HCT116 (cell line): Measurements from ENCODE around the gene LHX8. TPM values are rescaled to one million over a fixed set of nuclear protein-coding genes. Genes with fewer than 3 reads are reported as not detected.

Experiments
- ATAC-seq: fragments of 200-7000 bp; cut with Tn5 transposase; 2 replicates; pipeline ENCODE4 v1.9.1; 2020; ENCODE audit warnings: mild to moderate bottlenecking, moderate library complexity
- BruUV-seq: library from RNA; stranded (reverse); fragments of 400-500 nt; replicated peaks from 2 replicates; lab custom pipeline; 2021; lab: Mats Ljungman, UMichigan
- CTCF ChIA-PET: fragments of 300-600 bp; sonication (Branson Sonifier 250); formaldehyde crosslinking; loops from one replicate; lab custom pipeline; 2021; ENCODE audit warnings: antibody characterized with exemption; lab: Charles Lee
- POLR2A ChIA-PET: fragments of 300-600, 350-600 bp; sonication (Branson Sonifier 250); formaldehyde crosslinking; loops from one replicate; lab custom pipeline; 2021; ENCODE audit warnings: antibody characterized with exemption; lab: Charles Lee
- RAD21 ChIA-PET, 2 experiments: fragments of 300-600 bp; sonication (Branson Sonifier 250); formaldehyde crosslinking; loops; one replicate each; lab custom pipeline; 2023; ENCODE audit warnings: low total read pairs in 2 of 2; ENCODE audit not compliant: uncharacterized antibody in 2 of 2, unreplicated experiment in 2 of 2, low non-redundant PET in 1 of 2; lab: Charles Lee
- DNase-seq: peaks from one replicate; pipeline ENCODE4 v3.0.0-alpha.2; 2010; ENCODE audit warnings: low read depth, low spot score
- H2AFZ ChIP-seq: fragments of 200-600 bp; shearing (Covaris generic), sonication (generic); 2 replicates; pipeline ENCODE4 v1.6.1; 2017; ENCODE audit warnings: low read depth, mixed run types, mixed read lengths, antibody characterized with exemption, low read length; ENCODE audit not compliant: poor library complexity, severe bottlenecking
- H3K27ac ChIP-seq: 2 replicates; pipeline ENCODE4 v1.5.1; 2012; ENCODE audit warnings: low read depth, low read length
- H3K27me3 ChIP-seq: fragments of 200-600 bp; sonication (generic); 2 replicates; pipeline ENCODE4 v1.6.1; 2016; ENCODE audit warnings: mixed run types, low read length, mixed read lengths; ENCODE audit not compliant: insufficient read depth
- H3K36me3 ChIP-seq, 2 experiments: fragments of 200-500 bp in 1 of 2; fragments of 200-600 bp in 1 of 2; sonication (Bioruptor generic) in 1 of 2; sonication (generic) in 1 of 2; 2 replicates each; pipeline versions ENCODE4 v1.5.1 to v1.6.1; 2014 to 2016; ENCODE audit warnings: low read length in 2 of 2, inconsistent platforms in 1 of 2, mixed read lengths in 1 of 2, mixed run types in 1 of 2; ENCODE audit not compliant: insufficient read depth in 2 of 2, control insufficient read depth in 1 of 2
- H3K4me1 ChIP-seq, 2 experiments: fragments of 200-600 bp in 1 of 2; sonication (generic) in 1 of 2; 2 replicates each; pipeline versions ENCODE4 v1.5.1 to v1.6.1; 2012 to 2017; ENCODE audit warnings: low read length in 2 of 2, inconsistent platforms in 1 of 2, mild to moderate bottlenecking in 1 of 2, mixed read lengths in 1 of 2, mixed run types in 1 of 2, moderate library complexity in 1 of 2; ENCODE audit not compliant: insufficient read depth in 2 of 2, control insufficient read depth in 1 of 2
- H3K4me2 ChIP-seq: fragments of 200-600 bp; sonication (generic); 2 replicates; pipeline ENCODE4 v1.6.1; 2017; ENCODE audit warnings: mixed run types, low read length, mixed read lengths
- H3K4me3 ChIP-seq, 2 experiments: fragments of 200-600 bp in 1 of 2; sonication (generic) in 1 of 2; replicated peaks in 1 of 2; 2 replicates each; pipeline ENCODE4 v1.5.1; 2011 to 2016; ENCODE audit warnings: low read length in 2 of 2, control low read depth in 1 of 2, low read depth in 1 of 2, mild to moderate bottlenecking in 1 of 2, mixed read lengths in 1 of 2, mixed run types in 1 of 2
- H3K79me2 ChIP-seq: fragments of 200-600 bp; sonication (generic); 2 replicates; pipeline ENCODE4 v1.6.1; 2017; ENCODE audit warnings: mild to moderate bottlenecking, mixed run types, low read length, moderate library complexity, mixed read lengths; ENCODE audit not compliant: insufficient read depth
- H3K9ac ChIP-seq: fragments of 200-600 bp; sonication (generic); 2 replicates; pipeline ENCODE4 v1.6.1; 2016; ENCODE audit warnings: low read length, mixed read lengths
- H3K9me2 ChIP-seq: fragments of 200-600 bp; sonication (generic), shearing (Covaris generic); 2 replicates; pipeline ENCODE4 v1.6.1; 2017; ENCODE audit warnings: mixed run types, mild to moderate bottlenecking, moderate library complexity; ENCODE audit not compliant: insufficient read depth
- H3K9me3 ChIP-seq, 2 experiments: fragments of 200-500 bp in 1 of 2; fragments of 200-600 bp in 1 of 2; sonication (Bioruptor generic) in 1 of 2; sonication (generic) in 1 of 2; 2 replicates each; pipeline ENCODE4 v1.6.1; 2014 to 2017; ENCODE audit warnings: low read length in 2 of 2, mixed read lengths in 2 of 2, inconsistent platforms in 1 of 2, low read depth in 1 of 2, mild to moderate bottlenecking in 1 of 2, mixed run types in 1 of 2, moderate library complexity in 1 of 2; ENCODE audit not compliant: control insufficient read depth in 1 of 2, insufficient read depth in 1 of 2
- H4K20me1 ChIP-seq: fragments of 200-600 bp; sonication (generic), shearing (Covaris generic); 2 replicates; pipeline ENCODE4 v1.6.1; 2017; ENCODE audit warnings: mixed run types, mild to moderate bottlenecking, moderate library complexity; ENCODE audit not compliant: insufficient read depth
- ATF3 ChIP-seq: IDR thresholded peaks from 2 replicates; pipeline ENCODE4 v1.6.1; 2012
- CBX3 ChIP-seq: IDR thresholded peaks from 2 replicates; pipeline ENCODE4 v1.6.1; 2012; ENCODE audit warnings: low read depth
- CEBPB ChIP-seq: IDR thresholded peaks from 2 replicates; pipeline ENCODE4 v1.6.1; 2012; ENCODE audit warnings: low read depth
- CTCF ChIP-seq, 3 experiments: fragments of 200-600 bp in 1 of 3; sonication (generic) in 1 of 3; IDR thresholded peaks in 2 of 3; conservative IDR thresholded peaks in 1 of 3; 2 replicates each; pipeline ENCODE4 v1.5.1; 2012 to 2017; ENCODE audit warnings: low read depth in 2 of 3, low read length in 2 of 3, antibody characterized with exemption in 1 of 3, borderline replicate concordance in 1 of 3, control low read depth in 1 of 3, mild to moderate bottlenecking in 1 of 3, mixed read lengths in 1 of 3, mixed run types in 1 of 3, moderate library complexity in 1 of 3; ENCODE audit not compliant: insufficient read depth in 1 of 3
- EGR1 ChIP-seq: IDR thresholded peaks from 2 replicates; pipeline ENCODE4 v1.6.1; 2012; ENCODE audit warnings: low read depth
- ELF1 ChIP-seq: IDR thresholded peaks from 2 replicates; pipeline ENCODE4 v1.6.1; 2012; ENCODE audit warnings: low read depth, borderline replicate concordance
- EZH2 ChIP-seq: fragments of 200-600 bp; sonication (generic); IDR thresholded peaks from 2 replicates; pipeline ENCODE4 v1.6.1; 2017; ENCODE audit warnings: antibody characterized with exemption, mixed run types
- EZH2phosphoT487 ChIP-seq: fragments of 200-600 bp; IDR thresholded peaks from 2 replicates; pipeline ENCODE4 v1.6.1; 2018; ENCODE audit warnings: antibody characterized with exemption, borderline replicate concordance
- FOSL1 ChIP-seq: IDR thresholded peaks from 2 replicates; pipeline ENCODE4 v1.6.1; 2012; ENCODE audit warnings: low read depth
- JUND ChIP-seq: IDR thresholded peaks from 2 replicates; pipeline ENCODE4 v1.6.1; 2012
- POLR2AphosphoS5 ChIP-seq: IDR thresholded peaks from 2 replicates; pipeline ENCODE4 v1.6.1; 2011; ENCODE audit warnings: mild to moderate bottlenecking, low read depth, low read length, moderate library complexity
- REST ChIP-seq: IDR thresholded peaks from 2 replicates; pipeline ENCODE4 v1.6.1; 2012; ENCODE audit warnings: low read depth
- SIN3A ChIP-seq: IDR thresholded peaks from 2 replicates; pipeline ENCODE4 v1.6.1; 2012; ENCODE audit warnings: low read depth
- SP1 ChIP-seq: IDR thresholded peaks from 2 replicates; pipeline ENCODE4 v1.6.1; 2012; ENCODE audit warnings: low read depth
- SRF ChIP-seq: IDR thresholded peaks from 2 replicates; pipeline ENCODE4 v1.6.1; 2012; ENCODE audit warnings: low read depth
- TCF7L2 ChIP-seq: IDR thresholded peaks from 2 replicates; pipeline ENCODE4 v1.7.0; 2011; ENCODE audit warnings: borderline replicate concordance, inconsistent platforms; ENCODE audit not compliant: insufficient read depth, insufficient read length; ENCODE audit errors: extremely low read depth
- YY1 ChIP-seq: IDR thresholded peaks from 2 replicates; pipeline ENCODE4 v1.6.1; 2011; ENCODE audit warnings: low read length, low read depth, moderate library complexity, mild to moderate bottlenecking; ENCODE audit not compliant: insufficient replicate concordance; ENCODE audit errors: extremely low read depth
- ZBTB33 ChIP-seq: IDR thresholded peaks from 2 replicates; pipeline ENCODE4 v1.6.1; 2011; ENCODE audit warnings: mild to moderate bottlenecking, low read length, moderate library complexity; ENCODE audit not compliant: insufficient replicate concordance; ENCODE audit errors: extremely low read depth
- ZFX ChIP-seq: fragments of 450-650 bp; IDR thresholded peaks from 2 replicates; pipeline ENCODE4 v1.6.1; 2017
- ZNF274 ChIP-seq: fragments of 200-500 bp; sonication (Bioruptor generic); IDR thresholded peaks from 2 replicates; pipeline ENCODE4 v1.6.1; 2014; ENCODE audit warnings: mild to moderate bottlenecking, low read depth, low read length, inconsistent platforms
- intact Hi-C: fragments of 100-400 bp; cut with micrococcal nuclease; formaldehyde crosslinking; loops from 2 replicates; pipeline ENCODE4 v1.10.0; 2022
- total RNA-seq: library from RNA; stranded (reverse); gene quantifications from one replicate; pipeline ENCODE4 v1.2.1, GENCODE V29; 2021; ENCODE audit not compliant: unreplicated experiment

The LHX8 gene
- total RNA-seq, 1 experiment from 2014 or later, result not detected

GRCh38 chr1:75159154-75159553, 25.0 kb downstream of the LHX8 start:
- BruUV-seq, result no TSS peak
- no peak overlapping the region for H3K27ac ChIP-seq
- ATAC-seq, result no peak
- H3K9ac ChIP-seq, result no peak overlapping the region
- intact Hi-C loops, result no loop called here
- no peaks in the 10 kb centered on the region for H3K79me2 ChIP-seq
- TF ChIP-seq CBX3, result no peak
- no peak for TF ChIP-seq SP1
- no peak for TF ChIP-seq EGR1
- TF ChIP-seq SRF, result no peak
- TF ChIP-seq TCF7L2, result no peak
- no peak for TF ChIP-seq ZNF274
- no peak for TF ChIP-seq FOSL1
- TF ChIP-seq CTCF (IDR thresholded peaks at IDR 0.05 in 2 of 3, conservative IDR thresholded peaks at IDR 0.05 in 1 of 3; ENCODE audit: borderline replicate concordance in 1 of 3, insufficient read depth in 1 of 3, low read depth in 2 of 3, low read length in 2 of 3), result no peak
- TF ChIP-seq ELF1, result no peak
- TF ChIP-seq EZH2, result no peak
- TF ChIP-seq ZFX, result no peak
- no peak for TF ChIP-seq SIN3A
- TF ChIP-seq ZBTB33, result no peak
- TF ChIP-seq JUND, result no peak
- no peak for TF ChIP-seq YY1
- no peak for TF ChIP-seq REST
- no peak for TF ChIP-seq EZH2phosphoT487
- no peak for TF ChIP-seq POLR2AphosphoS5
- no peak for TF ChIP-seq CEBPB
- TF ChIP-seq ATF3, result no peak
- H3K4me1 ChIP-seq, result no peaks in the 10 kb centered on the region
- no peak for DNase-seq
- no peak overlapping the region for H3K4me2 ChIP-seq
- no peak overlapping the region for H3K4me3 ChIP-seq
- H3K36me3 ChIP-seq, result no peaks in the 10 kb centered on the region
- H3K9me2 ChIP-seq, result no peaks in the 10 kb centered on the region
- H4K20me1 ChIP-seq, result no peaks in the 10 kb centered on the region
- H3K9me3 ChIP-seq, result no peaks in the 10 kb centered on the region
- H3K27me3 ChIP-seq, result peaks cover 20% of the 10 kb centered on the region
- H2AFZ ChIP-seq, result no peak overlapping the region
- ChIA-PET CTCF (no interaction called here), RAD21 (no interaction called here), POLR2A (no interaction called here)
